K562 (cell line): ENCODE measurements around the gene B4GALNT4. TPM values are rescaled to one million over a fixed set of nuclear protein-coding genes. Genes with fewer than 3 reads are reported as not detected.
"Not testable (repeated sequence)": the region's sequence is repeated elsewhere in the genome, so short reads cannot be mapped to it uniquely, and the experiment has no call there.

Source experiments
- ATAC-seq: fragments of 200-7000 bp; cut with Tn5 transposase; 3 replicates; pipeline ENCODE4 v1.9.1; 2020; ENCODE audit warnings: moderate library complexity
- BruUV-seq: library from RNA; stranded (reverse); fragments of 400-500 nt; replicated peaks from 2 replicates; lab custom pipeline; 2021; lab: Mats Ljungman, UMichigan
- CTCF ChIA-PET: fragments of 300-600 bp; formaldehyde crosslinking; extraction: SDS; loops from one replicate; lab custom pipeline; 2021; ENCODE audit warnings: low intra/inter-chr PET ratio; lab: Yijun Ruan, JAX
- POLR2A ChIA-PET: fragments of 300-600, 350-650 bp; sonication (Branson Sonifier 250); formaldehyde crosslinking; extraction: SDS; loops from one replicate; lab custom pipeline; 2021; ENCODE audit warnings: antibody characterized with exemption, inconsistent platforms; lab: Yijun Ruan, JAX
- DNase-seq, 4 experiments: peaks; one replicate each; pipeline versions ENCODE4 v3.0.0 to v3.0.0-alpha.2; 2011 to 2018; ENCODE audit warnings: low spot score in 3 of 4, mixed read lengths in 3 of 4; ENCODE audit errors: extremely low read depth in 1 of 4
- FAIRE-seq: peaks from 2 replicates; lab custom pipeline; 2011; peaks lifted over from hg19 to GRCh38; lab: Jason Lieb, UNC
- H2AFZ ChIP-seq: 2 replicates; pipeline ENCODE4 v1.6.0; 2011; ENCODE audit warnings: low read depth, low read length, control low read depth, inconsistent platforms
- H3K27ac ChIP-seq: fragments of 200-600 bp; 3 replicates; pipeline ENCODE4 v1.8.0; 2011; ENCODE audit warnings: low read depth, mild to moderate bottlenecking, control low read depth, inconsistent platforms, low read length, moderate library complexity, mixed read lengths; ENCODE audit errors: extremely low read depth
- H3K27me3 ChIP-seq, 2 experiments: fragments of 300-600 bp in 1 of 2; 2 replicates in 1 of 2; 3 replicates in 1 of 2; pipeline versions ENCODE4 v1.6.0 to v1.8.0; 2011; ENCODE audit warnings: inconsistent platforms in 2 of 2, low read length in 2 of 2, mild to moderate bottlenecking in 1 of 2, mixed read lengths in 1 of 2, moderate library complexity in 1 of 2; ENCODE audit not compliant: control insufficient read depth in 2 of 2, insufficient read depth in 2 of 2
- H3K36me3 ChIP-seq: fragments of 300-600 bp; 3 replicates; pipeline ENCODE4 v1.8.0; 2011; ENCODE audit warnings: mild to moderate bottlenecking, low read length, inconsistent platforms; ENCODE audit not compliant: control insufficient read depth, insufficient read depth
- H3K4me1 ChIP-seq, 2 experiments: fragments of 200-600 bp in 1 of 2; replicated peaks in 1 of 2; 2 replicates in 1 of 2; 3 replicates in 1 of 2; pipeline versions ENCODE4 v1.5.1 to v1.8.0; 2011; ENCODE audit warnings: inconsistent platforms in 2 of 2, low read length in 2 of 2, mild to moderate bottlenecking in 1 of 2, mixed read lengths in 1 of 2, moderate library complexity in 1 of 2; ENCODE audit not compliant: control insufficient read depth in 2 of 2, insufficient read depth in 2 of 2
- H3K4me2 ChIP-seq: 2 replicates; pipeline ENCODE4 v1.6.1; 2011; ENCODE audit warnings: low read length, control low read depth, inconsistent platforms, mixed read lengths; ENCODE audit not compliant: insufficient read depth
- H3K4me3 ChIP-seq: fragments of 200-600 bp; sonication (generic), shearing (Covaris generic); 2 replicates; pipeline ENCODE4 v1.5.1; 2016; ENCODE audit warnings: control low read depth, inconsistent platforms
- H3K79me2 ChIP-seq: fragments of 200-600 bp; 3 replicates; pipeline ENCODE4 v1.8.0; 2011; ENCODE audit warnings: low read length, inconsistent platforms; ENCODE audit not compliant: control insufficient read depth, insufficient read depth
- H3K9ac ChIP-seq, 2 experiments: 2 replicates each; pipeline versions ENCODE4 v1.6.0 to v1.6.1; 2011; ENCODE audit warnings: low read depth in 2 of 2, low read length in 2 of 2, control low read depth in 1 of 2, inconsistent platforms in 1 of 2, mild to moderate bottlenecking in 1 of 2, mixed read lengths in 1 of 2; ENCODE audit not compliant: insufficient read depth in 1 of 2
- H3K9me1 ChIP-seq: one replicate; pipeline ENCODE4 v1.6.0; 2011; ENCODE audit warnings: inconsistent platforms, mild to moderate bottlenecking, low read length, moderate library complexity; ENCODE audit not compliant: control insufficient read depth, insufficient read depth
- H3K9me3 ChIP-seq: replicated peaks from 2 replicates; pipeline ENCODE4 v1.5.1; 2011; ENCODE audit warnings: low read depth, low read length, inconsistent platforms; ENCODE audit not compliant: control insufficient read depth, insufficient read depth
- H4K20me1 ChIP-seq: replicated peaks from 2 replicates; pipeline ENCODE4 v1.6.1; 2011; ENCODE audit warnings: low read length, inconsistent platforms, mixed read lengths; ENCODE audit not compliant: control insufficient read depth, insufficient read depth
- C11orf30 ChIP-seq: fragments of 450-650 bp; IDR thresholded peaks from 2 replicates; pipeline ENCODE4 v1.6.1; 2016; ENCODE audit warnings: low read depth, mild to moderate bottlenecking
- FIP1L1 ChIP-seq: fragments of 200-400 bp; formaldehyde crosslinking; IDR thresholded peaks from 2 replicates; pipeline ENCODE4 v1.6.1; 2018; ENCODE audit warnings: mild to moderate bottlenecking, low read depth, low read length; ENCODE audit not compliant: poor library complexity, severe bottlenecking
- GABPA ChIP-seq: fragments of 200-800 bp; sonication (Bioruptor generic); conservative IDR thresholded peaks from 2 replicates; pipeline ENCODE4 v1.6.1; 2016; ENCODE audit warnings: low read depth, missing genetic modification characterization, missing compliant biosample characterization
- HMGN3 ChIP-seq: IDR thresholded peaks from 2 replicates; pipeline ENCODE4 v1.6.1; 2011; ENCODE audit warnings: borderline replicate concordance, low read depth, mild to moderate bottlenecking, mixed read lengths, low read length; ENCODE audit not compliant: insufficient read length; ENCODE audit errors: extremely low read depth
- HNRNPK ChIP-seq: fragments of 200-400 bp; formaldehyde crosslinking; IDR thresholded peaks from one replicate; pipeline ENCODE4 v1.6.1; 2018; ENCODE audit warnings: mild to moderate bottlenecking, low read depth, low read length; ENCODE audit not compliant: poor library complexity, severe bottlenecking
- MAFF ChIP-seq: IDR thresholded peaks from 2 replicates; pipeline ENCODE4 v1.6.1; 2012; ENCODE audit warnings: low read length, improper control_type of control experiment
- MAFG ChIP-seq: fragments of 450-650 bp; conservative IDR thresholded peaks from 2 replicates; pipeline ENCODE4 v1.6.1; 2016; ENCODE audit warnings: missing genetic modification characterization, missing compliant biosample characterization
- PHF8 ChIP-seq: fragments of 200-600 bp; sonication (generic); IDR thresholded peaks from 2 replicates; pipeline ENCODE4 v1.6.1; 2012; ENCODE audit warnings: mixed run types, mild to moderate bottlenecking, inconsistent platforms, low read length, moderate library complexity, borderline replicate concordance
- RFX1 ChIP-seq: fragments of 450-650 bp; IDR thresholded peaks from 2 replicates; pipeline ENCODE4 v1.6.1; 2016; ENCODE audit warnings: mild to moderate bottlenecking, moderate library complexity
- SAP30 ChIP-seq: fragments of 200-600 bp; sonication (generic); IDR thresholded peaks from 2 replicates; pipeline ENCODE4 v1.6.1; 2012; ENCODE audit warnings: borderline replicate concordance, low read depth, mild to moderate bottlenecking, moderate library complexity, low read length, control low read depth, inconsistent platforms; ENCODE audit not compliant: insufficient read depth, poor library complexity, severe bottlenecking
- TEAD1 ChIP-seq, 2 experiments: fragments of 450-650 bp in 1 of 2; sonication (generic) in 1 of 2; formaldehyde crosslinking; IDR thresholded peaks; 2 replicates each; pipeline versions ENCODE4 v1.4.0 to v1.8.0; 2020 to 2022; ENCODE audit warnings: mild to moderate bottlenecking in 2 of 2, missing genetic modification reagents in 1 of 2
- ZNF316 ChIP-seq: fragments of 450-650 bp; IDR thresholded peaks from 2 replicates; pipeline ENCODE4 v1.6.1; 2016
- ZNF780A ChIP-seq: fragments of 250-450 bp; sonication (Bioruptor Pico); IDR thresholded peaks from 2 replicates; pipeline ENCODE4 v1.5.0; 2021; ENCODE audit warnings: mild to moderate bottlenecking
- WGBS: fragments of 100-300 bp; shearing (Covaris generic); methylation state at CpG from one replicate; pipeline ENCODE4 v1.1.6; 2016; ENCODE audit warnings: low coverage, mixed read lengths; ENCODE audit not compliant: insufficient coverage; ENCODE audit errors: missing lambda C conversion rate; 5-methylcytosine and 5-hydroxymethylcytosine counted together
- in situ Hi-C: fragments of 300-500 bp; cut with MboI; formaldehyde crosslinking; loops from 4 replicates; pipeline ENCODE4 v1.15.0; 2018; ENCODE audit warnings: inconsistent platforms, mixed read lengths
- intact Hi-C: fragments of 100-400 bp; cut with micrococcal nuclease; formaldehyde crosslinking; loops from 2 replicates; pipeline ENCODE4 v1.14.2; 2022
- polyA plus RNA-seq, 8 experiments: library from polyadenylated mRNA; depleted of rRNA in 4 of 8; stranded (reverse) in 5 of 8; unstranded in 3 of 8; fragments of >200 nt; fragmentation: Nextera tagmentation in 2 of 8; fragmentation: Illumina TruSeq in 1 of 8; extraction: Ambion mirVana in 2 of 8; extraction: Trizol in 1 of 8; gene quantifications; 2 replicates each; pipeline versions ENCODE4 v1.2.1 to v1.2.3, GENCODE V29; 2011 to 2014; ENCODE audit warnings: inconsistent platforms in 1 of 8, missing spikeins in 1 of 8
- total RNA-seq, 7 experiments: library from RNA; depleted of rRNA in 6 of 7; stranded (reverse); fragments of >200 nt in 6 of 7; fragmentation: Illumina TruSeq in 2 of 7; extraction: Trizol in 2 of 7; gene quantifications; 2 replicates each; pipeline versions ENCODE4 v1.2.1 to v1.2.3, GENCODE V29; 2011 to 2021; ENCODE audit warnings: low replicate concordance in 1 of 7

B4GALNT4 gene
- total and polyA plus RNA-seq, 9 of the 15 experiments (the other 6 are each of a cell fraction or from before 2014, with no cell fraction given): 0.20 to 37.1 (median 10.8) TPM; not detected in 1

- 0 out of 2 replicates have a peak overlapping the region, but pooled peaks have one; percentile 17 for H2AFZ ChIP-seq
- FAIRE-seq (no peak), DNase-seq (no peak), ATAC-seq (peak; percentile 37; the same call in 1 of the 3 replicates)
- intact Hi-C loops (no loop called here), in situ Hi-C loops (no loop called here)
- H3K9me3 ChIP-seq: peaks cover 2% of the 10 kb centered on the region; the same call in 1 of the 2 replicates
- ChIA-PET POLR2A (interaction anchor here (0.7 to 0.9 kb wide), 3 partner anchors 9 to 132 kb away, joined by 3 to 5 read pairs (median 3); no protein-coding TSS in a partner anchor), CTCF (no interaction called here)
- no TSS peak for BruUV-seq
- no peaks in the 10 kb centered on the region for H4K20me1 ChIP-seq
- TF ChIP-seq HNRNPK: no peak
- no peak for TF ChIP-seq PHF8
- peak; percentile 20; the same call in 1 of the 2 replicates for TF ChIP-seq MAFF
- TF ChIP-seq SAP30: no peak
- peak; percentile 72 for TF ChIP-seq C11orf30
- no peak for TF ChIP-seq HMGN3
- TF ChIP-seq TEAD1 (CRISPR knock-in tag; IDR thresholded peaks at IDR 0.05): no peak
- TF ChIP-seq FIP1L1: no peak
- no peak for TF ChIP-seq RFX1
- TF ChIP-seq ZNF780A (CRISPR knock-in tag): no peak
- TF ChIP-seq GABPA: no peak
- peak; percentile 48; the same call in 1 of the 2 replicates for TF ChIP-seq MAFG (tag)
- TF ChIP-seq ZNF316: peak; percentile 88
- no peak overlapping the region for H3K27ac ChIP-seq
- no peaks in the 10 kb centered on the region for H3K9me1 ChIP-seq
- no peaks in the 10 kb centered on the region for H3K36me3 ChIP-seq
- H3K4me2 ChIP-seq: no peak overlapping the region
- H3K4me1 ChIP-seq: peaks cover 7 to 35% of the 10 kb centered on the region in 2 experiments; a peak in 4 of 5 replicates
- no peaks in the 10 kb centered on the region for H3K27me3 ChIP-seq
- 27% methylated on average over 4 of the region's 4 CpGs for WGBS
- H3K4me3 ChIP-seq: no peak overlapping the region
- no peak overlapping the region for H3K9ac ChIP-seq
- H3K79me2 ChIP-seq: no peaks in the 10 kb centered on the region
These were observed 18.0 kb downstream of the B4GALNT4 start for GRCh38 chr11:387193-387793.

GRCh38 chr11:389369-389768 is 20.1 kb downstream of the B4GALNT4 start:
- POLR2A ChIA-PET, intact Hi-C loops, H3K27me3 ChIP-seq, FAIRE-seq, H3K36me3 ChIP-seq, H4K20me1 ChIP-seq, H3K4me3 ChIP-seq, CTCF ChIA-PET, BruUV-seq, H3K4me2 ChIP-seq, H3K9ac ChIP-seq, in situ Hi-C loops, H3K27ac ChIP-seq, H3K9me3 ChIP-seq, H2AFZ ChIP-seq, DNase-seq, H3K9me1 ChIP-seq, ATAC-seq: not testable (repeated sequence)
- Histone ChIP-seq H3K4me1 (peaks cover 22 to 52% of the 10 kb centered on the region in 2 experiments), H3K79me2 (peaks cover 12% of the 10 kb centered on the region)
- 49% methylated on average over 8 of the region's 17 CpGs for WGBS
